GM10248 (cell line): ENCODE data around the gene APOL2.
"Not testable (repeated sequence)": the region's sequence is repeated elsewhere in the genome, so short reads cannot be mapped to it uniquely, and the experiment has no call there.

Experiments used
- CTCF ChIA-PET: fragments of 300-600 bp; sonication (Branson Sonifier 250); formaldehyde crosslinking; extraction: SDS; loops from one replicate; lab custom pipeline; 2021; ENCODE audit warnings: antibody characterized with exemption; lab: Yijun Ruan, JAX
- POLR2A ChIA-PET: fragments of 350-650 bp; sonication (Branson Sonifier 250); formaldehyde crosslinking; extraction: SDS; loops from one replicate; lab custom pipeline; 2020; ENCODE audit warnings: antibody characterized with exemption; lab: Yijun Ruan, JAX
- DNase-seq: peaks from one replicate; pipeline ENCODE4 v3.0.0; 2012; ENCODE audit errors: extremely low spot score
- CTCF ChIP-seq: IDR thresholded peaks from 2 replicates; pipeline ENCODE4 v1.5.1; 2012; ENCODE audit warnings: mild to moderate bottlenecking, low read depth; ENCODE audit errors: extremely low read depth, missing control alignments, control extremely low read depth

Gene APOL2

GRCh38 chr22:36259615-36260300 lies 20.4 kb upstream of the APOL2 start:
- POLR2A ChIA-PET = no interaction called here
- CTCF ChIA-PET = interaction anchor here (1.1 to 2.1 kb wide), 3 partner anchors 18 to 65 kb away, joined by 3 to 8 read pairs (median 3); no protein-coding TSS in a partner anchor
- no peak for TF ChIP-seq CTCF
- DNase-seq = no peak

GRCh38 chr22:36258701-36259614 lies 19.6 kb upstream of the APOL2 start:
- DNase-seq = peak; percentile 56
- no peak for TF ChIP-seq CTCF
- ChIA-PET POLR2A (no interaction called here), CTCF (interaction anchor here (1.0 to 2.1 kb wide), 4 partner anchors 11 to 64 kb away, joined by 3 to 8 read pairs (median 3); no protein-coding TSS in a partner anchor)

DNA sequence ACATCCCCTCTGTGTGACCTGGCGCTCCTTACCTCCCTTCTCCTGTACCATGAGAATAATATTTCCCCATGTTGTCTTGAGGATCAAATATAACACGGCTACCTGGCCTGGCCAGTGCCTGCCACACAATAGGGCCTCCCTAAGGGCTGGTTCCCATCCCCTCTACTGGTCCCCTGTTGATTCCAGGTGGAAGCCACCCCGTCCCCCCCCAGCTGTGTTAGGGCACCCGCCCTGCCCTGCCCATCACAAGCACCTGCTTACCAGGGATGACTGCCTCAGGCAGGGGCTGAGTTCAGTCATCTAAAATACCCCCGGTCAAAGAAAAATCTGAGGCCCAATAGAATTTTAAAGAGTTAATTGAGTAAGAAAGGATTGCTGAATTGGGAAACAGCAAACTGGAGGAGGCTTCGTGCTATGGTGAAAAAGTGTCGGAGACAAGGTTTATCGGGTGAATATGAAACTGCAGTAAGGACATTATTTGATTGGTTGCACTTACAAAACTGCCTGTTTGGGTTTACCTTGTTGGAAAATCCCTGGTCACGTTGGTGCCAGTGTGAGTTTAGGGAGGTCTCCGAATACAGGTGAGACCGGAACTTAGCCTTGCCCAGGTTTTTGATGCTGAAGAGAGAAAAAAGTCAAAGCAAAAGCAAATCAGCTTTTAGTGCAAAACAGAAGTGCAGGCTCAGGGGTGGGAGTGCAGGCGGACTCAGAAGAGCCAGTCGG lies 18.8 kb upstream of the APOL2 start:
- no peak for DNase-seq
- TF ChIP-seq CTCF = no peak
- ChIA-PET POLR2A (interaction anchor here (1.2 kb wide), 1 partner anchor 19 kb away, joined by 3 read pairs; the partner anchor contains the start of gene APOL2), CTCF (interaction anchor here (1.0 to 2.1 kb wide), 3 partner anchors 12 to 63 kb away, joined by 3 to 8 read pairs (median 3); no protein-coding TSS in a partner anchor)

- ChIA-PET CTCF (no interaction called here), POLR2A (interaction anchor here (1.2 kb wide), 1 partner anchor 18 kb away, joined by 3 read pairs; the partner anchor contains the start of gene APOL2)
- no peak for TF ChIP-seq CTCF
- no peak for DNase-seq
Measured at GRCh38 chr22:36257308-36257707, 18.0 kb upstream of the APOL2 start.

- TF ChIP-seq CTCF = no peak
- ChIA-PET POLR2A (no interaction called here), CTCF (no interaction called here)
- no peak for DNase-seq
Measured at GRCh38 chr22:36256478-36256877, 17.2 kb upstream of the APOL2 start.

GRCh38 chr22:36255572-36255971 lies 16.2 kb upstream of the APOL2 start:
- CTCF ChIA-PET, POLR2A ChIA-PET, DNase-seq: not testable (repeated sequence)
